ENCODE measurements around the gene KSR2.

KSR2 gene

DNA sequence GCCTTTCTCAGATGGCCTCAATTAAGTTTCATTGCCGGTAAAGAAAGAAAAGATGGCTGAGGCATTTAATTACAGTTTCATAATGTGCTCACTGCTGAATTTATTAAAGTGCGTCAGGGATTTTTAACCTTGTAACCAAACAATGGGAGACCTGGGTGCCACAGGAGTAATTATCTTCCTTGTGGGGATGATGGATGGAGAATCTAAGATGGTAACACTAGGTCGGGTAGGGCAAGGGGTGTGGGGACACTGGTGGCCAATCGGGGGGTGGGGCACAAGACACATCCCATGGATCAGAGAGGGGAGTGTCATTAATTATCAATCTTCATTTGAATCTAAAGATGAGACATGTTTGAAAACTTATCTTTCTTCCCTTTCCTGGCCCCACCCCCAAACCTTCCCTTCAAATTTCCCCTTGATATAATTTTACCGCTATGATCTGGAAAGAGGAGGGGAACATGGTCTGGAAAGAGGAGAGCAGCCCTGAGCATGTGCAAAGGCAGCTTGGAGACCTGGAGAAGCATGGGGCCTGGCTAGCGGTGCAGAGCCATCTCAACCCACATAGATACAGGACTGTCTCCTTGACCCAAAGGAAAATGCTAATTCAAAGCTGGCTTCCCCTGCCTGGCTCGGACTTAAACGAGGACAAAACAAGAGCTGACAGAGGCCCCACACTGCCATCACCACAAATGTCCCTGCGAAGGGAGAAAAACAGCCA is 376.0 kb downstream of the KSR2 start:
- Mint-ChIP-seq H3K4me1 (ENCODE audit: low read depth) (no peaks in the 10 kb centered on the region), H3K27ac (no peak overlapping the region), H3K27me3 (peaks cover 1% of the 10 kb centered on the region), H3K36me3 (no peaks in the 10 kb centered on the region), H3K4me3 (no peak overlapping the region), H3K9me3 (ENCODE audit: low read depth) (peaks cover 16% of the 10 kb centered on the region)

DNA sequence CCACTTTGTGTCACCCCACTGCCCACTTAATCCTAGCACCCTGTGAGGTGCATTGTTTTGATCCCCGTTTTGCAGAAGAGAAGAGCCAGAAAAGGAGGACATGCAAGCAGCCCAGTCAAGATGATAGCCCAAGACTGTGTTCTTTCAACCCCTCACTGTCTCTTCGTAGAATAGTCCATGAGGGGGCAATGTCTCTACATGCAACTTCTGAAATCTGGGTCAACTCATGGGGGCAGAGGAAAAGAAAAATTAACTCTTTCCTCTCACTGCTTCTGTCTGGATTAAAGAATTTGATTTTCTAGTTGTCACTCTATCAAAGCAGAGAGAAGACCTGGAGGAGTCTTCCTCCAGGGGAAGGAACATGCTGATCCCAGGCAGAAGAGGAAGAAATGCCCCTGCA is 377.8 kb downstream of the KSR2 start:
- Mint-ChIP-seq H3K4me1 (ENCODE audit: low read depth) (no peaks in the 10 kb centered on the region), H3K4me3 (no peak overlapping the region), H3K9me3 (ENCODE audit: low read depth) (peaks cover 16% of the 10 kb centered on the region), H3K36me3 (no peaks in the 10 kb centered on the region), H3K27me3 (peaks cover 2% of the 10 kb centered on the region), H3K27ac (no peak overlapping the region)

DNA sequence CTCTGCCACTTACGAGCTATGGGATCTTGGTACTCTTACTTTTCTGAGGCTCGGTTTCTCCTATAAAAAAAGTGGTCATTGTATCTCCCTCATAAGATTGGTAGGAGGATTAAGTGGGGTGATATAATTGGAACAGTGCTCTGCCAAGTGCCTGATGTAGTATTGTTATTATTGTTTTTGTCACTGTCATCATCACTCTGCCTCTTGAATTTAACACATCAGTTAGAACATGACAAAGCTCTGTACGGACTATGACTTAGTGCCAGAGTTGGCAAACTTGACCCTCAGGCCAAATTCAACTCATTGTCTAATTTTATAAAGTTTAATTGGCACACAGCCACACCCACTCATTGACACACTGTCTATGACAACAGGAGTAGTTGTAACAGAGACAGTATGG is 378.4 kb downstream of the KSR2 start:
- peaks cover 3% of the 10 kb centered on the region for H3K27me3 Mint-ChIP-seq

DNA sequence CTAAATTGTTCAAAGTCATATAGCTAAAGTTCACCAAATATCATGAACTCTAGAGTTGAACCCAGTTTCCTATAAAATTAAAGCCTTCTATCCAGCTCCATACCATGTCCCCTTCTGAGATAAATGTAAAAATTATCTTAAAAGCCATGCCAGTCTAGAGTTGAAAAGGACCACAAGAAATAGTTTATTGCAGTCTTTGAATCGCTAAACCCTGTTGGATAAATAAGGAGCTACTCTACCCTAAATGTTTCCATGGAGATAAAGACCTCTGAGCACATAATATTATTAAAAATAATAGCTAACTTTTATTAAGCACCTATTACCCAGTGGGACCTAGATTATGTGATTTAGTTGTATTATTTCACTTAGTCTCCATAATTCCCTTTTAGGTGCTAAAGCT is 379.8 kb downstream of the KSR2 start:
- Mint-ChIP-seq H3K27me3 (peaks cover 5% of the 10 kb centered on the region), H3K36me3 (no peaks in the 10 kb centered on the region), H3K4me1 (ENCODE audit: low read depth) (no peaks in the 10 kb centered on the region), H3K27ac (no peak overlapping the region), H3K9me3 (ENCODE audit: low read depth) (peaks cover 16% of the 10 kb centered on the region), H3K4me3 (no peak overlapping the region)

More for the DNA sequence above, 378.4 kb downstream of the KSR2 start:
- Mint-ChIP-seq H3K4me1 (ENCODE audit: low read depth) (no peaks in the 10 kb centered on the region), H3K36me3 (no peaks in the 10 kb centered on the region), H3K9me3 (ENCODE audit: low read depth) (peaks cover 16% of the 10 kb centered on the region), H3K4me3 (no peak overlapping the region), H3K27ac (no peak overlapping the region)

DNA sequence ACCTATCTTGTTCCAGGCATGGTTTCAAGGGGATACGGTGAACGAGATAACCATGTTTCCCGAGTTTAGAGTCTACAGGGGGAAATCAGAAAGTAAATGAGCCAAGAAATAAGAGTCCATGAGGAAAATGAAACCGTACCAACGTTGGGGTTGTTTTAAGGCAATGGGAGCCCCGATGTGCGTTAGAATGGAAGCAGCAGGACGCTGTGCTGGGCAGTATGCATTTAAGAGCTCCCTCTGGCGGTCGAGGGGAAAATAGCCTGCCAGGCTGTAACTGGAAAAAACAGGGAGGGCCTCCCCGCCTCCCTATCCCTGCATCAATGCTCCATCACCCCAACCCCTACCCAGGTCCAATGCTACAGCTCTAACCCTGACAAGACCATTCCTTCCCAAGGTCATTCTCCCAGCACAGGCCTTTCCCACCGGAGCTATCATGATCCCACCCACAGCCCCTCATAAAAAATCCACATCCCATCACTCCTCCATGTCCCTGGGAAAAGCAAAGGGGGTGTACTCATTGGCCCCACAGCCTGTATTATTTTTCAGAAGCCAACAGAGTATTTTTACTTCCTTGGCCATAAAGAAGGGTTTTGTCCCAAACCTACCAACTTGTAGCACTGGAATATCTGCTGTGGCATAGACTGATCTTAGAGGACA is 381.0 kb downstream of the KSR2 start:
- no peak overlapping the region for H3K27ac Mint-ChIP-seq
- peaks cover 5% of the 10 kb centered on the region for H3K27me3 Mint-ChIP-seq
- H3K4me1 Mint-ChIP-seq (ENCODE audit: low read depth) = no peaks in the 10 kb centered on the region
- H3K9me3 Mint-ChIP-seq (ENCODE audit: low read depth) = peaks cover 16% of the 10 kb centered on the region
- no peaks in the 10 kb centered on the region for H3K36me3 Mint-ChIP-seq
- H3K4me3 Mint-ChIP-seq = no peak overlapping the region

DNA sequence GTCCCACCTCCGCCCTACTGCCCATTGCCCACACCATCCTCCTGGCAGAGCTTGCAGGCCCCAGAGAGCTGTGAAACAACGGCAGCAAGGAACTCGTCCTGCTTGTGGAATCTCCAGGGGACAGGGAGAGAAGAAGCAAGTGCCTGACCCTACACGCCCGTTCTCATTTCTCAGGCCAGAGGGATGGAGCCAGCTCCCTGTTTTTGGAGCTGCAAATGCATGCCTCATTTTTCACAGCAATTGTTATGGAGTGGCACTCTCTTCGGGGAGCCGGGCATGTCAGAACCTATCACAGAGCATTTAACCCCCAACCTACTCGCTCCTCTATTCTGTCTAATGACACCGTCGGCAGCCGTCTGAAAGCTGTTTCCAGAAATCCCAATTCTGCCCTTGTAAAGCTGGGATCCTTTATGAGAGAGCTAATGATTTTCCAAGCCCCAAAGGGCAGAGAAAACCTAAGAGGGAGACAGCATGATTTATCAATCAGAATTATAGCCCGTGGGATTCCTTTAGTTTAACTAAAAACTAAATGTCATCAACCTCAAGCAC is 385.0 kb downstream of the KSR2 start:
- H3K9me3 Mint-ChIP-seq (ENCODE audit: low read depth) = no peaks in the 10 kb centered on the region
- H3K4me3 Mint-ChIP-seq = no peak overlapping the region
- no peaks in the 10 kb centered on the region for H3K36me3 Mint-ChIP-seq
- peaks cover 7% of the 10 kb centered on the region for H3K27me3 Mint-ChIP-seq
- no peaks in the 10 kb centered on the region for H3K4me1 Mint-ChIP-seq (ENCODE audit: low read depth)
- H3K27ac Mint-ChIP-seq = no peak overlapping the region

DNA sequence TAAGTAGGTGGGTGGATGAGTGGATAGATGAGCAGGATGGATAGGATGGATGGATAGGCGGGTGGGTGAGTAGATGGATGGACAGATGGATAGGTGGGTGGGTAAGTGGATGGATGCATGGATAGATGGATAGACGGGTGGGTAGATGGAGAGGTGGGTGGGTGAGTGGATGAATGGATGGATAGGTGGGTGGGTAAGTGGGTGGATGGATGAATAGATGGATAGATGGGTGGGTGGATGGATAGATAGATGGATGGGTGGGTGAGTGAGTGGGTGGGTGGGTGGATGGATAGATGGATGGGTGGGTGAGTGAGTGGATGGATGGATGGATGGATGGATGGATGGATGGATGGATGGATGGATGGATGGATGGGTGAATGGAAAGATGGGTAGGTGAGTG is 385.7 kb downstream of the KSR2 start:
- Mint-ChIP-seq H3K36me3 (no peaks in the 10 kb centered on the region), H3K4me3 (no peak overlapping the region), H3K27me3 (peaks cover 7% of the 10 kb centered on the region), H3K4me1 (ENCODE audit: low read depth) (no peaks in the 10 kb centered on the region), H3K27ac (no peak overlapping the region), H3K9me3 (ENCODE audit: low read depth) (no peaks in the 10 kb centered on the region)

DNA sequence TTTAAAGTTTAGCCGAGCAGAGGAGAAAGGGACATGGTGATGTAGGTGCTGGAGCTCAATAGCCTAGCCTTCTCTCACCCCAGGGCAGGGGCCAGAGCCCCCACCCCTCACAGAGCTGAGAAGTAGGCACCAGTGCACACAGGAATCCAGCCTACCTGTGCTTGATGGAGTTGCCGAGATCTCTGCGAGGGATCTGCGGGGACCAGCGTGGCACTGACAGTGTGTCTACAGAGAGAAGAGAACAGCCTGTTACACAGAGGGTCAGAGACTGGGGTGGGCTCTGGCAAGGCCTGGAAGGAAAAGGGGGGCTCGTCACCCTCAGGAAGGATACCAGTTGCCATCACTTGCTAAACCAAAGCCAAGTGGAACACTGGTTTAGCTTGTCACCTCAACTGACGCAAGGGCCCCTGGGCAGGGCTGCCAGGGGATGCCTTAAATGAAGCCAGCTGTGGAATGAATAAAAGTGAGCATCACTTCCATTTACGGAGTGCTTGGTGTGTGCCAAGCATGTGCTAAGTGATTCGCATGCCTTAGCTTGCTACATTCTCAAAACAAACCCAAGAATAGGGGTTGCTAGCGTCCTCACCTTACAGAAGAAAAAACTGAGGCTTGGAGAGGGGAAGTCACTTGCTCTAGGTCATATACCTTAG is 386.5 kb downstream of the KSR2 start:
- Mint-ChIP-seq H3K27ac (no peak overlapping the region), H3K4me3 (no peak overlapping the region), H3K27me3 (peaks cover 7% of the 10 kb centered on the region), H3K36me3 (no peaks in the 10 kb centered on the region), H3K9me3 (ENCODE audit: low read depth) (no peaks in the 10 kb centered on the region), H3K4me1 (ENCODE audit: low read depth) (no peaks in the 10 kb centered on the region)

DNA sequence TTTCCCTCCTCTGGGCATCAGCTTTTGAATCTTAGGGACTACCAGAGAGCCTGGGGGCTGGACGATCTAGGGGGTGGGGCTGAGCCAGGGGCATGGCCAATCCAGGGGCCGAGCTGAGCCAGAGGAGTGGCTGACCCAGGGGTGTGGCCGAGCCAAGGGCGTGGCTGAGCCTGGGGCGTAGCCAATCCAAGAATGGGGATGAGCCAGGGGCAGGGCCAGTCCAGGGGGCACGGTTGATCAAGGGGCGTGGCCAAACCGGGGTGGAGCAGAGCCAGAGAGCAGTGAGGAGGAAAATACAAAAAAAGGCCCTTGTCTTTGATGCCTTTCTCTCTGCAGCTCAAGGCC is 388.1 kb downstream of the KSR2 start:
- Mint-ChIP-seq H3K27ac (no peak overlapping the region), H3K9me3 (ENCODE audit: low read depth) (no peaks in the 10 kb centered on the region), H3K27me3 (peaks cover 6% of the 10 kb centered on the region), H3K4me1 (ENCODE audit: low read depth) (no peaks in the 10 kb centered on the region), H3K36me3 (no peaks in the 10 kb centered on the region), H3K4me3 (no peak overlapping the region)

DNA sequence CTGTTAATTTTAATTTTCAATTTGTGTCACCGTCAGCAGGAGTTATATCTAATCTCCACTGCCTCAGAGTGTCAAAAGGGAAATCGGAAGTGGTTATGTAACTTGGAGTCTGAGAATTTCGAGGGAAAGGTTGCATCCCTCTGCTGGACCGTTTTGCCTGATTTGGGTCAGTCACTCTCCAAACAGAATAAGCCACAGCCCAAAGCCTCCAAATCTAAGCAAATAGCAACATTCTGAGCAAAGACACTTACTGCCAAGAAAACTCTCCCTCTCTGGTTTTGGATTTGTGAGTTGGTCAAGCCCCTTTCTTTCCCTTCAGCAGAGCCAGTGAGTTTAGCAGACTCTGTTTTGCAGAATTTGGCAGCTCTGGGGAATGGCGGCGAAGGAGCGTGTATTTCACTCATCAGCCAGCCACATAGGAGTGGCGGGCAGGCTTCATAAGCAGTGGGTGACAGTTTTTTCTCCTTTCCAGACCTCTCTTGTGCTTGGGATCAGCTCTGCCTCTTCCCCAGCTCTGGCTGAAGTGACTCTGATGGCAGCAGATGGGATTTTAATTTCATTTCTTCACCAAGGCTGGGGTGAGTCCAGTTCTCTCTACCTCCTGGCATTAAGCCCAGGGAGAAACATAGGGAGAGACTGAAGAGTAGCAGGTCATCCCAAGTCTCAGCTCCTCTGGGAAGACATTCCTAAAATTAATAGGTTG is 388.6 kb downstream of the KSR2 start:
- peaks cover 5% of the 10 kb centered on the region for H3K27me3 Mint-ChIP-seq
- H3K4me1 Mint-ChIP-seq (ENCODE audit: low read depth) = no peaks in the 10 kb centered on the region
- no peak overlapping the region for H3K27ac Mint-ChIP-seq
- H3K9me3 Mint-ChIP-seq (ENCODE audit: low read depth) = no peaks in the 10 kb centered on the region
- H3K4me3 Mint-ChIP-seq = no peak overlapping the region
- no peaks in the 10 kb centered on the region for H3K36me3 Mint-ChIP-seq

DNA sequence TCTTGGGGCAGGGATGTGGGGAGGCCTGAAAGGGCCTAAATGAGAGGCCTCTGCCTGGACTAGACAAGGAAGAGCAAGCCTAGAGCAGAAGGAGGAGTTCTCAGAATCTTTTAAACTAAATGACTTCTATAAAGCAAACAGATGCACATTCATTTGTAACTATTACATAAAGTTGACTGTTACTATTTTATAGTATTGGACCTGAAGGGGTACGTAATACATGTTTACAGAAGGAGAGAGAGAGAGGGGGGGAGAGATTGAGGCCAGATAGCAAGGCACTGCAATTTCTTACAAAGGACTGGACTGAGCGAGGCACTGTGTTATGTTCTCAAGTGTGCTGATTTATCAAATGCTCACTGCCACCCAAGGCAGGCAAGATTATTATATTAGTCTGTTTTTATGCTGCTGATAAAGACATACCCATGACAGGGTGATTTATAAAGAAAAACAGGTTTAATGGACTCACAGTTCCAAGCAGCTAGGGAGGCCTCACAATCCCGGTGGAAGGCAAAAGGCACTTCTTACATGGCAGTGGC is 391.6 kb downstream of the KSR2 start:
- Mint-ChIP-seq H3K27me3 (peaks cover 2% of the 10 kb centered on the region), H3K4me3 (no peak overlapping the region), H3K27ac (no peak overlapping the region), H3K36me3 (no peaks in the 10 kb centered on the region), H3K9me3 (ENCODE audit: low read depth) (no peaks in the 10 kb centered on the region), H3K4me1 (ENCODE audit: low read depth) (no peaks in the 10 kb centered on the region)

DNA sequence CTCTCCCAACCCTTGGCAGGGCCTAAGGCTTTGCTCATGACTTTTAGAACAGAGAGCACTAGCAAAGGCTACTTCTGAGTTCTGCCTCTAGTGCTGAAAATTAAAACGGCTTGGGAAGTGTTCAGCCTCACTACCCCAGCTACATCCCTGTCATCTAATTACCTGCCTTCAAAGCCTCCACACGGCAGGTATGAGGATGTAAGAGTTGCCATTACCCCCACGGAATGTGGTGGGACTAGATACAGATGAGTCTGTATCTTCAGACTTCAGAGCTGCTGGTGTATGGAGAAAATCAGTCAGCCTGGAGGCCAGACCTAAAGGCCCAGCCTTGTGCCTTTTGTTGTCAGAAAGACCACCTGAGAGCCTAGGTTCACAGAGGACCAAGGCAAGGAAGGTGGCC is 392.7 kb downstream of the KSR2 start:
- no peak overlapping the region for H3K4me3 Mint-ChIP-seq
- H3K27ac Mint-ChIP-seq = no peak overlapping the region
- H3K27me3 Mint-ChIP-seq = peaks cover under 1% of the 10 kb centered on the region
- no peaks in the 10 kb centered on the region for H3K36me3 Mint-ChIP-seq
- H3K4me1 Mint-ChIP-seq (ENCODE audit: low read depth) = no peaks in the 10 kb centered on the region
- no peaks in the 10 kb centered on the region for H3K9me3 Mint-ChIP-seq (ENCODE audit: low read depth)

DNA sequence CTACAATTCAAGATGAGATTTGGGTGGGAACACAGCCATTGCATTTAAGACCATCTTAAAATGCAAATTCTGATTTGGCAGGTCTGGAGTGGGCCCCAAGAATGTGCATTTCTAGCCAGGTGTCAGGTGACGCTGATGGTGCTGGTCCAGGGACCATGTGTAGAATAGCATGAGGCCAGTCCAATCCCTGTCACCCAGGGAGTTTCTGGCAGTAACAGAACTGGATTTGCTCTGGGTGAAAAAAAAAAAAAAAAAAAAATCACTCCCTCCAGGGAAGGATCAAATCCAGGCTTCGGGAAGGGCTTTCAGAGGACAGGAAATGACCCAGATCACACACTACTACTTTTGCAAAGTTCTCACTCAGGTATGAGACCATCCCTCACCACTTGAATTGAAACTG is 394.1 kb downstream of the KSR2 start:
- Mint-ChIP-seq H3K36me3 (no peaks in the 10 kb centered on the region), H3K4me3 (no peak overlapping the region), H3K27me3 (no peaks in the 10 kb centered on the region), H3K27ac (no peak overlapping the region), H3K4me1 (ENCODE audit: low read depth) (no peaks in the 10 kb centered on the region), H3K9me3 (ENCODE audit: low read depth) (no peaks in the 10 kb centered on the region)

DNA sequence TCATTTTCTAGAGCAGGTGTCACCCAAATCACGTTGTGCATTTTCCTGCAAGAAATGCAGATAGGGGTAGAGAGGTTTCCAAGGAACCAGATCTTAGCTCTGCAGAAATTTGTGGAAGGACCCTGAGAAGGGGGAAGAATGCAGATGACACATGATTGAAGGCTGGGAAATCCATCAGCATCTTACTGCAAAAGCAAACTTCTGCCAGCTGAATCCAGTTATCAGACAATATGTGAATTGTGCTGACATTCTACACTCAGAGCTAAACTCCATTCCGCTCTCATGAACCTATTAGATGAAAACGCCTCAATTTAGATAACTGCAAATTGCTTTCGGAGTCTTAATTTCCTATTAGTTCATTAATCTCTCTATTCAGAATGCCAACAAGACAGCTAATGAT is 396.0 kb downstream of the KSR2 start:
- Mint-ChIP-seq H3K27me3 (no peaks in the 10 kb centered on the region), H3K4me3 (no peak overlapping the region), H3K27ac (no peak overlapping the region), H3K4me1 (ENCODE audit: low read depth) (no peaks in the 10 kb centered on the region), H3K9me3 (ENCODE audit: low read depth) (no peaks in the 10 kb centered on the region), H3K36me3 (no peaks in the 10 kb centered on the region)

DNA sequence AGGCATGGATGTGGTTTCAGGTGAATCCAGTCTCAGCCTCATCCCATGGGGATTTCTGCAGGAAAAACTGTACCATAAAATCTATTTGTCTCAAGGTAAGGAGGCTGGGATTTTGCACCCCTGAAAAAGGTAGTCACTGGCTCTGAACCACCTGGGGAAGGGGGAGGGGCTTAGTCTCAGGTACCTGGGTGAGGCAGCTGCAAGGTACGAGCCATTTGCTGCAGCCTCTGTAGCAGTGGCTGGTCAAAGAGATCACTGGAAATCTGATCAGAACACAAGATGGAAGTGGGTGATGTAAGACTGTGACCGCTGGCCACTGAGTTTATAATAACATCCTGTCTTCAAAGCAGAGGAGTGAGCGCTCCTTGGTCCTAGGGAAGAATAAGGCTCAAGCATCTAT is 397.5 kb downstream of the KSR2 start:
- Mint-ChIP-seq H3K4me3 (no peak overlapping the region), H3K9me3 (ENCODE audit: low read depth) (no peaks in the 10 kb centered on the region), H3K4me1 (ENCODE audit: low read depth) (no peaks in the 10 kb centered on the region), H3K27me3 (peaks cover 2% of the 10 kb centered on the region), H3K27ac (no peak overlapping the region), H3K36me3 (no peaks in the 10 kb centered on the region)
